ENCODE measurements around the gene NUDCD3. TPM values are rescaled to one million over a fixed set of nuclear protein-coding genes. Genes with fewer than 3 reads are reported as not detected.

NUDCD3 gene
- total and polyA plus RNA-seq, 2 of the 8 experiments (the other 6 are each of a cell fraction or from before 2014, with no cell fraction given) = 35.2 to 93.7 TPM

- TF ChIP-seq ATF2 (IDR thresholded peaks at IDR 0.05; ENCODE audit: low read length) (no peak), SP1 (IDR thresholded peaks at IDR 0.05; ENCODE audit: low read depth, low read length) (no peak), JUN (IDR thresholded peaks at IDR 0.05; ENCODE audit: low read depth, low read length) (no peak), RAD21 (IDR thresholded peaks at IDR 0.05 in 1 of 2, conservative IDR thresholded peaks at IDR 0.05 in 1 of 2; ENCODE audit: low read depth in 2 of 2, low read length in 2 of 2) (no peak), ASH2L (IDR thresholded peaks at IDR 0.05; ENCODE audit: low read length) (no peak), BACH1 (IDR thresholded peaks at IDR 0.05; ENCODE audit: low read length) (no peak), SP4 (IDR thresholded peaks at IDR 0.05; ENCODE audit: low read length) (no peak)
Observed at GRCh38 chr7:44368885-44369284, 121.6 kb downstream of the NUDCD3 start (continued).

Data from H1 (cell line).